ENCODE data around the gene ROBO2.

The ROBO2 gene

DNA sequence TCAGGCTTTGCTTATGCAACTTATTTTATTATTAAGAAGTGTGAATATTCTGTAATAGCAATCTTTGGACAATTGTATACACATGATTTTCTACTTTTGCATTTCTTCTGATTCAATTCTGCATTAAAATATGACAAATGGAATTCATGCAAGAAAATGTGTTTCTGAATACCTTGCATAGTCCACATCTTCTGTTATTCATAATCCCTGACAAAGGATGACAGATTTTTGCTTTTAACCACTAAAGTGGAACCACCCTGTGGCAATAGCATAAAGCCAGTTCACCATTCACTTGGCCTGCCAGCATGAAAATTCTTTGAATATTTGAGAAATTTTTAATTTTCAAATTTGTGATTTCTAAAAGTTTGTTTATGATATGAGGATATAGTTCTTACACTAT lies 397.0 kb downstream of the ROBO2 start:
- no peak for FAIRE-seq

GRCh38 chr3:77446084-77446483 lies 406.2 kb downstream of the ROBO2 start:
- no peak for FAIRE-seq

- FAIRE-seq: no peak
These were observed 406.9 kb downstream of the ROBO2 start for GRCh38 chr3:77446761-77447160.

DNA sequence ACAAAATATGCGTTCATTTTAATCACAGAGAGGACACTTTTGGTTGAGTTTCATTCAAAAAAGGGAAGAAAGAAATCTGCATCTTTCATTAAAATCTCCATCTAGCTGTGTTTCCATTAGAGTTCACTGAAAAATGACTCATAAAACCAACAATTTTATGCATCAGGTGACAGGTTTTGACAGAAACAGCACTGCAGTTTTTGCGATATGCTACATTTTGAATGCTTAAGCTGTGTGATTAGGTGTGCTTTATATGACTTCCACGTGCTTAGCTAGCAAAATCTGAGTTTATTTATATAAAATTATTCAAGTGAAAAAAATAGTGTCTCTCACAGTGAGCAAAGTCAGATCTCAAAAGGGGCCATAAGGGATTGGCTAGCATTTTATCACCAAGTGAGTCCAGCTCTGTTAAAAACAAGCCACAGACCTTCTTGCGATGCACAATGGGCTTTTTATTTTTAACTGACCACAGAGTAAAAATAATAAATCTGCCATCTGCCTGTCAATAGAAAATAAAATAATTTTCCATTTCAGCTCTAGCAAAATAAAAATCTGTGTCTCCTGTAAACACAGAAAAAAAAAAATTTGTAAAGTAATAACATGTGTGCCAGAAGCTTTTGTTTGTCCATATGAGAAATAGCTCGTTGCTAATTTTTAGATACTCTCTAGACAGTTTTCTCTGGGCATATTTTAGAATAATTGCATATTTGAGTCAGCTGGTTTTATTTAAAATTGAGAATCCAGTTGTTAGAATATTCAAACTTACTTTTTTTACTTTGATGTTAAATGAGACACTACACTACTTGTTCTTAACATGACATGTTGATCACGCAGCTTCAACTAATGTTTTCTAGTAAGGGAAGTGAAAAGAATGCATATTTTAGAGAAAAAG lies 409.8 kb downstream of the ROBO2 start:
- no peak for FAIRE-seq

- FAIRE-seq: no peak
These were observed 416.5 kb downstream of the ROBO2 start for GRCh38 chr3:77456431-77456830.

DNA sequence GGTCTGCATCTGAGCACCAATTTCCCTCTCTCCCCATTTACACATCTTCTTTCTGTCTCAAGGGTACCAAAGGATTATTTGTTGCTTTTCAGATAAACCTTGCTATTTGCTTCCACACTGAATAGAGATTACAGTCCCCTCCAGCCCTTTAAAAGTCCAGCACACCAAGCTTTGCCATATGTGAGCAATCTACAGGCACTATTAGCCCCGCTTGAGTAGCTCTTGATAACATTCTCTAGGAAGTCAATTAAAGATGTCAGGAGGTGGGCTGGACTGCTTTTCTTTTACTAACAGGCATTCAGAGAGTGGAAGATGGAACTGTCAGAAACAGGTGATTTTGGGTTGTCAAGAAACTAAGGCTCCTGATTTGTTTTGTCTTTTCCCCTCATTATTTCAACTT lies 417.0 kb downstream of the ROBO2 start:
- FAIRE-seq: no peak

DNA sequence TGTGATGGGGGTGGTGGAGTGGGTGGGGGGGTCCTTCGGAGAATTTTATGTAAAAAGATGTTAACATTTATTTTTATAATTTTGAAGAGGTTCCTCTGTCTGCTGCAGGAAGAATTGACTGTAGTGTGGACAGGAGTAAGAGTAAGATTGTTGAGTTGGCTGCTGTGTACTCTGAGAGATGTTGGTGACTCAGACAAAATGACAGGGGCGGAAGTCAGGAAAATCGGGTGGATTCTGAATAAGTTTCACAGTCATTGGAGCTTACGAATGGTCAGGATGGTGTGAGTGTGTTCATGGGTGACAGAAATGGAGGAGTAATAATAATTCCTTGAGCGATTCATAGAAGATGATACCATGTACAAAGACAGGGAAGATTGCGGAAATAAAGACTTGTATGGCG lies 420.0 kb downstream of the ROBO2 start:
- no peak for FAIRE-seq

DNA sequence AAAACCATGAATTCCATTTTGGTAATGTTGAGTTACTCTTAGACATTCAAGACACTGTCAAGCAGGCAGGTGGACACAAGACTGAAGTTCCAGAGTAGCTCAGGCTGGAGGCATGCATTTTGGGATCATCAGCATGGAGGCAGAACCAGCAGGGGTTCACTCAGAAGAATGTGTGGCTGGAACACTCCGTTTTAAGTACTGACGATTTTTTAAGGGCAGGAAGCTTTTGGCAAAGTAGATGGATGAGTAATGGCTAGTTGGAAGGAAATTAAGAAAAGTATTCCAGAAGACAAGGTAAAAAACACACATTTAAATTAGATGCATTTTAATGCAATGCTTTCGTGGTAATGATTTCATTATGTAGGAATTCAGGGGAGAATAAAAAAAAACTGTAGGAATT lies 420.4 kb downstream of the ROBO2 start:
- no peak for FAIRE-seq

GRCh38 chr3:77462951-77463350 lies 423.1 kb downstream of the ROBO2 start:
- FAIRE-seq: no peak

DNA sequence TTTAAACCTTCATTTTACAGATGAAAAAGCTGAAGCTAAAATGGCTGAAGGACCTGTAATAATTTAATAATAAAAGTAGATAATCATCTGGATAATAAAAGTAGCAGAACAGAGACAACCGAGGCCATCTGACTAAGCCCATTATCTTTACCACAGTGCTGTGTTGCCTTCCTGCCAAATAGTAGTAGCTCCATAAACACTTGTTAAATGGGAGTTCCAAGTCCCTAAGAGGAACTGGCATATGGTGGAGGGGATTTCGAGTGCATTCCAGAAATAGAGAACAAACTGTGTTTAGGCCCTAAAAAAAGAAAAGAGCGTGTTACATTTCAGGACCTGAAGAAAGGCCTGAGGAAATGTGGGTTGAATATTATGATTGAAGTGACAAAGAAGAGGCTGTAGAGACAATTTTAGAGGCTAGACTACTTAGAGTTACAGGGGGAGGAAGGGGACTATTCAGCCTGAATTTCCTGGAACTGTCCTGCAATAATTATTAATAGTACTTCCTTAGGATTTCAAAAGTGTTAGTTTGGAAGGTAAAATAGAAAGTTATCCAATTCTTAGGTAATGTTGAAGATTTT lies 424.3 kb downstream of the ROBO2 start:
- FAIRE-seq: no peak

- FAIRE-seq: no peak
These were observed 426.7 kb downstream of the ROBO2 start for GRCh38 chr3:77466562-77467115.

GRCh38 chr3:77467702-77468625 lies 428.1 kb downstream of the ROBO2 start:
- no peak for FAIRE-seq

DNA sequence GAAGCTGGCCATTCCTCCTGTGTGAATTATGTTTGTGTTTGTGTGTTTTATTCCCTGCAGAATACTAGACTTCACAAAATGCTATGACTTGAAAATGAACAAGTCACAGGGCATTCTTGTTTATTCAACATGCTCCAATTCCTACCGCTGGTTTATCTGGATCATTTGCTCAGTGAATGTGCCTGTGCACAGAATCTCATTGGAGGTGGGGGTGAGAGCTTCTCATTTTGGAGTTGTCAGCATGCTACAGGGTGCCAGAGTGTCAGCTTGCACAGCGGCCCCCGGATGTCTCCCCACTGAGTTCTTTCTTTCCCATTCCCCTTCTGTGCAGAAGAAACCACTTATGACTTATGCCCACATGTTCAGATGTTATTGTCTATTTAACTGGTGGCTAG lies 428.7 kb downstream of the ROBO2 start:
- no peak for FAIRE-seq

DNA sequence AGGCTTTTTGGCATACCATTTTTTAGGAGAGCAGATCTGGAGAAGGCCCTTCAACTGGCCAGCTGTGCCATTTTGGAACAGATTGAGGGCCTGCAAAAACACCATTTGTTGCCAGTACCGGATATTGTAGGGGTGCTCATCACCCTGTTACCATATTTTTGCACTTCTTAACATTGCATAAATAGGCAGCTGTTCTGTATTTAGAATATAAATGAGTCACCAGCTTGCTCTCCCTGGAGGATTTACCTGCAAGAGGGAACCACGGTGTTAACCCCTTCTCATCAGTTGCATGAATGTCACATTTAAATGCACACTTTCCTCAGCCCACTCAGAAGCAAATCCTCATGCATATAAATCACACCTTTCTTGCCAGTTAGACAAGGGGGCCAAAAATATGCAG lies 435.6 kb downstream of the ROBO2 start:
- FAIRE-seq: no peak

- FAIRE-seq: no peak
These were observed 439.1 kb downstream of the ROBO2 start for GRCh38 chr3:77479021-77479420.

- no peak for FAIRE-seq
These were observed 449.3 kb downstream of the ROBO2 start for GRCh38 chr3:77489216-77489615.

GRCh38 chr3:77491961-77492360 lies 452.1 kb downstream of the ROBO2 start:
- no peak for FAIRE-seq

DNA sequence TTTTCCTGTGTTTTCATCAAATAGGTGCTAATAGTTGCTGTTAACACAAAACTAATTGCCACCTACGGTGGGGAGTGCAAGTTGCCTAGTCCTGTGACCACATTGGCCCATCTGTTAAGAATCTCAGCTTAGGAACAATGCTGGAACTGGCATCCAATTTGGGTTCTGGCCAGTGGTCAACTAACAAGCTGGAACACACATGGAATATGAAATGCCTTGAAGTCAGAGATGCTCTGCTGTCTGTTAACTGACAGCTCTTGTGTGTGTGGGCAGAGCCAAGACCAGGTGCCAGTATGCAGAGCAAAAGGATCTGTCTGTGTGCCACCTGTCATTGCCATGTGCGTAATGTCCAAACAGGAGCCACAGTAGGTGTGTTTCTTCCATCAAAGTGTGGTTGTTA lies 460.8 kb downstream of the ROBO2 start:
- no peak for FAIRE-seq

DNA sequence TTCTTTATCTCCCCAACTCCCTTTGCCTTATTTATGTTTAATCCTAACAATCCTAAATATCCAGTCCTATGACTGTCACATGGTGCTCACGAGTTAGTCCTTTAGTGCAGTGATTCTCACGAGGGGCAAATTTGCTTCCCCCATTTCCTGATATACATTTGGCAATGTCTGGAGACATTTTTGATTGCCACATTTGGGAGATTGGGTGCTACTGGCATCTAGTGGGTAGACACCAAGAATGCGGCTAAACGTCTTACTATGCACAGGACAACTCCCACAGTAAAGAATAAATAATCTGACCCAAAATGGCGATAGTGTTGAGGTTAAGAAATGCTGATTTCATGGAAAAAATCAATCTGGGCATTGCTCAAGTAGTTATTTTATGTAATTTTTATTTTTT lies 466.5 kb downstream of the ROBO2 start:
- FAIRE-seq: no peak

DNA sequence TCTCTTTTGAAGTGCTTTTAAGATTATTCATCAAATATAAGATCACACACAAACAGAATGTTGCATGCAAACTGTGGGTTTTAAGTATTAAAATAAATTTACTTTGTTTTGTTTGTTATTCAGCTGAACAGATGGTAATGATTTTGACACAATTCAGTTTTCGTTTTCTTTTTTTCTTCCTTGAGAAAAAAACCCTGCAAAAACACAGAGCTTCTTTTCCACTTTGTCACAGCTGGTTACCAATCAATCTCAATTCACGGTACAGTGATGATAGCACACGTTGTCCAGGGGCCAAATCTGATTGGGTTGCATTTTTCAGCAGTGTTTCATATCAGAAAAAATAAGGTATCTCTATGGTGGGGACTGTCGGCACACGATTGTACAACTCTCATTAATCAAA lies 473.6 kb downstream of the ROBO2 start:
- FAIRE-seq: no peak

DNA sequence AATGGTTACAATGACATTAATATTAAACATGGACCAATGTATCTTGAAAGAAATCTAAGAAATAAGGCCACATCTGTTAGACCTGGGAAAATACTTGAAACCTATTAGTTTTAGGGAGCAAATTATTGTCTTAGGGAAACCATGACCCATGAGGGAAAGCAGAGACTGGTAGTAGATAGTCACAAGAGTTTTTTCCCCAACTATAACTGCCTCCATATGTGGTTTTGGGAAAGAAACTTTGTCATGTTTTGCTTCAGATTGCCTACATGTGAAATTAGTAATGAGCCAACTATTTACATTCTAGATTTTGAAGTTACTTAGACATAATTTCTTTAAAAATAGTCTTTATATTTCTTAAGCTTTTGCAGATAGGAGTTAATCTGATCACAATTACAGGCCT lies 474.9 kb downstream of the ROBO2 start:
- FAIRE-seq: no peak

DNA sequence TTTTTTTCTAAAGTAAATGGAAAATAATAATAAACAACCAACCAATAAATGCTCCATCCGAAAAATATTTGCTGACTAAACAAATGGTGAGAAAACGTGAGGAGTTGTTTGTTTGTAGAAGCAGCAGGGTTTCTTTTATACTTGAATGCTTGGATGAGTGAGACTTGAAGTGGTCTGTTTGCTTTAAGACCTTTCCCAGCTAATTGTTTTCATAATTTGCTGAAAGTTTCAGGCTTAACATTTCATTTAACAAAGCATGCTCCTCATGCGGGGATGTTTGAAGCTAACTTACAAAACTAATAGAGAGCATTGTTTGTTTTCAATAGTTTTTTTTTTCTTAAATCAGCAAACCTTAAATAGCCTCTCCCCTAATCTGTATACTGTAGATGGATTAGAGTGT lies 484.6 kb downstream of the ROBO2 start:
- no peak for FAIRE-seq

DNA sequence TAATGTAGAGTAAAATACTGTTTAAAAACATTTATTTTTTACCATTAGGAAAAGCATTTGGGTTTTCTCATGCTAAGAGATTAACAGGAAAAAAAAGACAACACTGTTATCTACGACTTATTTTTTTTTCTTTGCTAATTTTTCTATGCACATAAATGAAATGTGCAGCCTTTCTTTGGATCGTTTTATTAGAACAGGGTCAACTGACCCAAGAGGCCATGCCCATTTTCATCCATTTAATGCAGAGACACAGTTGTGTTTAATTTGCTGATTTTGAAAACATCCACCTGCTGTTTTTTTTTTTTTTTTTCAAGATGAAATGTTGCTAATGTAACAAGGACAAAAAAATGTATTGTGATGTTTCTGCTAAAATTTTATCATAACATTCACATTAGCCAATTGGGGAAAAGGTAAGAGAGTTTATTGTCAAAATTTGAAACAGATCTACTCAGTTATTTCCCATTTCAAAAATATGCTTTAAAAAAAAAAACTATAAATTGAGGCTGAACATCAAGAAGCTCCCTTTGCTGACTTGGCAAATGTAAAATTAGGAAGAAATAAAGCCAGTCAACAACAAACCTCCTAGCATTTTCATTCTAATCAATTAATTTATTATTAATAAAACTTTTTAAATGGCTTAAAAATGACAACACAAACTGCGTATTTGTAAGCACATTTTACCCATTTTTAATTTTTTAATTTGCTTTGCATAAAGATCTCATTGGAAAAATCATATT lies 485.2 kb downstream of the ROBO2 start:
- no peak for FAIRE-seq
